GM19324 (cell line): ENCODE measurements around the gene PCDHA3.
"Not testable (repeated sequence)": the region's sequence is repeated elsewhere in the genome, so short reads cannot be mapped to it uniquely, and the experiment has no call there.

Experiments used
- ATAC-seq: cut with Tn5 transposase; IDR thresholded peaks from one replicate; pipeline ENCODE4 v1.9.1; 2021; ENCODE audit warnings: mild to moderate bottlenecking, moderate library complexity; ENCODE audit not compliant: unreplicated experiment, low FRiP score

Gene PCDHA3

GRCh38 chr5:140849831-140850634 is 49.2 kb downstream of the PCDHA3 start:
- not testable (repeated sequence) for ATAC-seq
